ENCODE measurements around the gene HDAC3.

DNA sequence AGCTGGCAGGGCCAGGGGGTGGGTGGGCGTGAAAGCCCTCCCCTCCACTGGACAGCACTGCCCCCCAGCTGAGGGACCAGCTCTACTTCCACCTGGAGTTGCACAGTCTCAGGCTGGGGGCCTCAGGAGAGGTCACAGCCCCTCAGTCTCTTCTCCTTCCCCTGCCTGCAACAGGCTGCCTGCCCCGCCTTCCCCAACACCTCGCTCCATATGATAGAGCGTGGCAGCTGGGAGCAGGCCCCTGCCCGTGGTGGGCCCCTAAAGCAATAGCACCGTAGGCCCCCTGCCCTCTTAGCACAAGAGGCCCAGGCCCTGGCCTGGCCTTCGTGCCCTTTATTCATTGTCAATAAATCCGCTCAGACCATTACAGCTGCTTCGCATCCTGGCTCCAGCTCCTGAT lies 4.0 kb upstream of the HDAC3 start:
- TF ChIP-seq FOSL2 (IDR thresholded peaks at IDR 0.05; ENCODE audit: borderline replicate concordance, low read depth) (no peak), RCOR1 (IDR thresholded peaks at IDR 0.05; ENCODE audit: low read length) (no peak), TEAD4 (IDR thresholded peaks at IDR 0.05; ENCODE audit: borderline replicate concordance, insufficient read depth) (no peak), CTCF (IDR thresholded peaks at IDR 0.05) (no peak), SIN3A (IDR thresholded peaks at IDR 0.05; ENCODE audit: borderline replicate concordance, low read depth, low read length) (no peak)
- TF ChIP-seq, protein P1, sequence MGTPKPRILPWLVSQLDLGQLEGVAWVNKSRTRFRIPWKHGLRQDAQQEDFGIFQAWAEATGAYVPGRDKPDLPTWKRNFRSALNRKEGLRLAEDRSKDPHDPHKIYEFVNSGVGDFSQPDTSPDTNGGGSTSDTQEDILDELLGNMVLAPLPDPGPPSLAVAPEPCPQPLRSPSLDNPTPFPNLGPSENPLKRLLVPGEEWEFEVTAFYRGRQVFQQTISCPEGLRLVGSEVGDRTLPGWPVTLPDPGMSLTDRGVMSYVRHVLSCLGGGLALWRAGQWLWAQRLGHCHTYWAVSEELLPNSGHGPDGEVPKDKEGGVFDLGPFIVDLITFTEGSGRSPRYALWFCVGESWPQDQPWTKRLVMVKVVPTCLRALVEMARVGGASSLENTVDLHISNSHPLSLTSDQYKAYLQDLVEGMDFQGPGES (IDR thresholded peaks at IDR 0.05; ENCODE audit: low read depth, low read length): no peak
